Left ventricle myocardium inferior (tissue), 1 donor: ENCODE results near the gene ABHD12. TPM values are rescaled to one million over a fixed set of nuclear protein-coding genes. Genes with fewer than 3 reads are reported as not detected.
"Not testable (repeated sequence)": the region's sequence is repeated elsewhere in the genome, so short reads cannot be mapped to it uniquely, and the experiment has no call there.

ENCODE experiments used
- DNase-seq: peaks from one replicate; pipeline ENCODE4 v3.0.0-alpha.2; 2020
- H3K27ac ChIP-seq: fragments of 200-600 bp; replicated peaks from 2 replicates; pipeline ENCODE4 v1.8.0; 2021
- H3K27me3 ChIP-seq: fragments of 200-600 bp; 2 replicates; pipeline ENCODE4 v1.8.0; 2021; ENCODE audit warnings: low read depth
- H3K36me3 ChIP-seq: fragments of 200-600 bp; 2 replicates; pipeline ENCODE4 v1.8.0; 2021
- H3K4me1 ChIP-seq: fragments of 200-600 bp; 2 replicates; pipeline ENCODE4 v1.8.0; 2021
- H3K4me3 ChIP-seq: fragments of 200-600 bp; 2 replicates; pipeline ENCODE4 v1.8.0; 2021; ENCODE audit warnings: mild to moderate bottlenecking, moderate library complexity
- H3K9me3 ChIP-seq: fragments of 200-600 bp; replicated peaks from 2 replicates; pipeline ENCODE4 v1.8.0; 2021
- intact Hi-C: fragments of 100-400 bp; cut with micrococcal nuclease; formaldehyde crosslinking; loops from one replicate; pipeline ENCODE4 v1.11.0; 2022
- total RNA-seq: library from RNA; stranded (reverse); fragmentation: NEBNext Ultra II Directional; extraction: Animal tissue kit (Norgen Biotek cat#: 25700); gene quantifications from one replicate; pipeline ENCODE4 v1.2.1, GENCODE V29; 2021
- TF ChIP-seq, protein P1 (sequence below): fragments of 200-600 bp; IDR thresholded peaks from 2 replicates; pipeline ENCODE4 v1.8.0; 2021; ENCODE audit warnings: antibody characterized with exemption, mild to moderate bottlenecking, borderline replicate concordance
- donor health status: DM: no; HTN: yes; CAD: no; lungs with severe emphysema.

ABHD12 gene
- total RNA-seq, 1 donor from 2014 or later = 23.2 TPM

DNA sequence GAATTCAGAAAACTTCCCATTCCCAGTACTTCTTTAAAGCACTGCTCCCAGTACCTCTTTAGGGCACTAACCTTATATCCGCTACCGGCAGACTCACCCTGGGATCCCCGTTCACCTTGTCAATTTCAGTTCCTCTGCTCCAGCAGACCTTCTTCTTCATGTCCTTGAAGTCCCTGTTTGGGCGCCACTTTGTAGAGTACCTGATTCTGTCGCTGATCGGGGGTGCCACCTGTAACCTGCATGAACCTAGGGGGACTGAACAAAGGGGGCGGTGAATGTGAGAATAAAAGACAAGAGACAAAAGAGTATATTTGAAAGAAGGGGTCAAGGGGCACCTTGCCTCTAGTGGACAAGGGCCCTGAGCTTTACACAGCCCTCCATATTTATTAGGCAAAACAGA lies 11.9 kb upstream of the ABHD12 start:
- intact Hi-C loops = no loop called here
- Histone ChIP-seq H3K36me3 (no peaks in the 10 kb centered on the region), H3K27ac (no peak overlapping the region), H3K4me1 (peaks cover 7% of the 10 kb centered on the region), H3K4me3 (no peak overlapping the region), H3K9me3 (peaks cover 32% of the 10 kb centered on the region), H3K27me3 (no peaks in the 10 kb centered on the region)
- no peak for DNase-seq
- TF ChIP-seq, protein P1, sequence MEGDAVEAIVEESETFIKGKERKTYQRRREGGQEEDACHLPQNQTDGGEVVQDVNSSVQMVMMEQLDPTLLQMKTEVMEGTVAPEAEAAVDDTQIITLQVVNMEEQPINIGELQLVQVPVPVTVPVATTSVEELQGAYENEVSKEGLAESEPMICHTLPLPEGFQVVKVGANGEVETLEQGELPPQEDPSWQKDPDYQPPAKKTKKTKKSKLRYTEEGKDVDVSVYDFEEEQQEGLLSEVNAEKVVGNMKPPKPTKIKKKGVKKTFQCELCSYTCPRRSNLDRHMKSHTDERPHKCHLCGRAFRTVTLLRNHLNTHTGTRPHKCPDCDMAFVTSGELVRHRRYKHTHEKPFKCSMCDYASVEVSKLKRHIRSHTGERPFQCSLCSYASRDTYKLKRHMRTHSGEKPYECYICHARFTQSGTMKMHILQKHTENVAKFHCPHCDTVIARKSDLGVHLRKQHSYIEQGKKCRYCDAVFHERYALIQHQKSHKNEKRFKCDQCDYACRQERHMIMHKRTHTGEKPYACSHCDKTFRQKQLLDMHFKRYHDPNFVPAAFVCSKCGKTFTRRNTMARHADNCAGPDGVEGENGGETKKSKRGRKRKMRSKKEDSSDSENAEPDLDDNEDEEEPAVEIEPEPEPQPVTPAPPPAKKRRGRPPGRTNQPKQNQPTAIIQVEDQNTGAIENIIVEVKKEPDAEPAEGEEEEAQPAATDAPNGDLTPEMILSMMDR = no peak

DNA sequence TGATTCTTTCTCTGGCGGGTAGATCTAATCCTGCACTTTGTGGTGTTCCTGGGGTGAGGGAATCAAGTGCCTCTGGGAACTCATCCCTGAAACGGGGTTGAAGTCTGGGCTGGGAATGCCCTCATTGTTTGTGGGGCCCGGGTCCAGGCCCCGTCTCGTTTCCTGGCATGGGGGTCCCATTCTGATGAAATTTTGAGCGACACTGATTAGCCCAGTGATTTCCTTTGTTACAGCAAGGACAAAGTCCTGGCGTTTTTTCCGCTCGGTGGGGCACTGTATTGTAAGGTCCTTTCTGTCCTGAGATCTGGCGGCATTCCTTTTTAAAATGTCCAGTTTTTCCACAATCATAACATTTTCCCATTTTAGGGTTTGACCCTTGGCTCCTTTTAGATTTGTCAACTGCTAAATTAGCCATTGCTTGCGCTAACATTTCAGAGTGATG lies 9.7 kb upstream of the ABHD12 start:
- H3K27me3 ChIP-seq, H3K4me1 ChIP-seq, DNase-seq, H3K36me3 ChIP-seq, H3K27ac ChIP-seq, intact Hi-C loops, H3K4me3 ChIP-seq: not testable (repeated sequence)
- H3K9me3 ChIP-seq = peaks cover 32% of the 10 kb centered on the region

DNA sequence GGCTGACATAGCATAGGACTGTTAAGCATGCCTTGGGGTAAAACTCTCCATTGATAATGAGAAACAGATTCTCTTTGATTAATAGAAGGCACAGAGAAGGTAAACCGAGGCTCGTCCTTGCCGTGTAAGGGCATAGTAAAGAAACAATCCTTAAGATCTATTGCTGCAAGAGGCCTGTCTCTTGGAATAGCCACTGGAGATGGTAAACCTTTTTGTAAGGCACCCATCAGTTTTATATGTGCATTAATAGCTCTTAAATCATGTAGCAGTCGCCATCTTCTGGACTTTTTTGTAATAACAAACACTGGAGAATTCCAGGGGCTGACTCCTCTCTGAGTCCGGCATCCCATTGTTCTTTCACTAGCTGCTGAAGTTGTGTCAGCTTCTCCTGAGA lies 8.4 kb upstream of the ABHD12 start:
- H3K9me3 ChIP-seq = peaks cover 26% of the 10 kb centered on the region
- intact Hi-C loops = loop anchor here (10.0 kb wide), 4 partner anchors 94 to 404 kb away; partner anchors contain the start of genes APMAP and ENTPD6
- H3K27ac ChIP-seq = no peak overlapping the region
- H3K4me1 ChIP-seq = no peaks in the 10 kb centered on the region
- no peak overlapping the region for H3K4me3 ChIP-seq
- no peaks in the 10 kb centered on the region for H3K36me3 ChIP-seq
- H3K27me3 ChIP-seq = no peaks in the 10 kb centered on the region
- TF ChIP-seq, protein P1 = peak; percentile 74
- no peak for DNase-seq

- H3K4me3 ChIP-seq = no peak overlapping the region
- no peaks in the 10 kb centered on the region for H3K27me3 ChIP-seq
- intact Hi-C loops = loop anchor here (10.0 kb wide), 4 partner anchors 94 to 404 kb away; partner anchors contain the start of genes APMAP and ENTPD6
- no peaks in the 10 kb centered on the region for H3K36me3 ChIP-seq
- no peak overlapping the region for H3K27ac ChIP-seq
- no peak for DNase-seq
- TF ChIP-seq, protein P1 = no peak
- peaks cover 21% of the 10 kb centered on the region for H3K9me3 ChIP-seq
- H3K4me1 ChIP-seq = no peaks in the 10 kb centered on the region
These were observed 7.9 kb upstream of the ABHD12 start for GRCh38 chr20:25398376-25399036.

GRCh38 chr20:25397821-25398220 lies 7.2 kb upstream of the ABHD12 start:
- Histone ChIP-seq H3K36me3 (no peaks in the 10 kb centered on the region), H3K4me3 (no peak overlapping the region), H3K4me1 (no peaks in the 10 kb centered on the region), H3K27ac (no peak overlapping the region), H3K9me3 (peaks cover 14% of the 10 kb centered on the region), H3K27me3 (no peaks in the 10 kb centered on the region)
- TF ChIP-seq, protein P1 = no peak
- intact Hi-C loops = loop anchor here (10.0 kb wide), 4 partner anchors 93 to 403 kb away; partner anchors contain the start of genes APMAP and ENTPD6
- DNase-seq = no peak

- no peaks in the 10 kb centered on the region for H3K36me3 ChIP-seq
- intact Hi-C loops = loop anchor here (10.0 kb wide), 4 partner anchors 92 to 402 kb away; partner anchors contain the start of genes APMAP and ENTPD6
- H3K9me3 ChIP-seq = peaks cover 7% of the 10 kb centered on the region
- no peak for DNase-seq
- H3K4me3 ChIP-seq = no peak overlapping the region
- TF ChIP-seq, protein P1 = no peak
- no peaks in the 10 kb centered on the region for H3K4me1 ChIP-seq
- H3K27me3 ChIP-seq = no peaks in the 10 kb centered on the region
- no peak overlapping the region for H3K27ac ChIP-seq
These were observed 6.5 kb upstream of the ABHD12 start for GRCh38 chr20:25397096-25397495.
